Nephron (organoid): ENCODE results near the gene KLHL26.

Source experiments
- H3K27ac Mint-ChIP-seq, 3 experiments: 2 replicates each; pipeline ENCODE4 v1.8.0; 2020; ENCODE audit warnings: mixed read lengths in 3 of 3, mild to moderate bottlenecking in 2 of 3, moderate library complexity in 1 of 3
- H3K27me3 Mint-ChIP-seq: 2 replicates; pipeline ENCODE4 v1.8.0; 2021; ENCODE audit warnings: low read depth, mild to moderate bottlenecking, moderate library complexity, mixed read lengths
- H3K36me3 Mint-ChIP-seq: 2 replicates; pipeline ENCODE4 v1.8.0; 2020; ENCODE audit warnings: low read depth, mixed read lengths
- H3K4me1 Mint-ChIP-seq: 2 replicates; pipeline ENCODE4 v1.8.0; 2020; ENCODE audit warnings: mixed read lengths
- H3K4me3 Mint-ChIP-seq, 3 experiments: 2 replicates each; pipeline ENCODE4 v1.8.0; 2020; ENCODE audit warnings: mild to moderate bottlenecking in 3 of 3, mixed read lengths in 3 of 3, moderate library complexity in 2 of 3
- H3K9me3 Mint-ChIP-seq: 2 replicates; pipeline ENCODE4 v1.8.0; 2020; ENCODE audit warnings: mixed read lengths
- CTCF ChIP-seq, 3 experiments: fragments of 200-600 bp; sonication (generic); IDR thresholded peaks; one replicate each; pipeline ENCODE4 v1.5.0; 2021; ENCODE audit warnings: antibody characterized with exemption in 3 of 3; ENCODE audit not compliant: unreplicated experiment in 3 of 3

KLHL26 gene

DNA sequence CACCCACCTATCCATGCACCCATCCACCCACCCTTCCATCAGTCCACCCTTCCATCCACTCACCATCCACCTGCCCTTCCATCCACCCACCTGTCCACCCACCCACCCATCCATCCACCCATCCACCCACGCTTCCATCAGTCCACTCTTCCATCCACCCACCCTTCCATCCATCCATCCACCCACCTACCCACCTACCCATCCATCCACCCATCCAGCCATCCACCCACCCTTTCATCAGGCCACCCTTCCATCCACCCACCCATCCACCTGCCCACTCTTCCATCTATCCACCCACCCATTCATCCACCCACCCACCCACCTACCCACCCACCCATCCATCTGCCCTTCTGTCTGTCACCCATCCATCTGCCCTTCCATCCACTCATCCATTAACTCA is 17.0 kb downstream of the KLHL26 start:
- Mint-ChIP-seq H3K9me3 (no peaks in the 10 kb centered on the region), H3K4me3 (no peak overlapping the region), H3K27ac (no peak overlapping the region), H3K27me3 (peaks cover 19% of the 10 kb centered on the region), H3K36me3 (no peaks in the 10 kb centered on the region), H3K4me1 (peaks cover 53% of the 10 kb centered on the region)
- no peak for TF ChIP-seq CTCF (IDR thresholded peaks at IDR 0.05; ENCODE audit: unreplicated experiment in 3 of 3)

GRCh38 chr19:18654469-18654868 is 17.6 kb downstream of the KLHL26 start:
- Mint-ChIP-seq H3K36me3 (no peaks in the 10 kb centered on the region), H3K9me3 (no peaks in the 10 kb centered on the region), H3K27ac (no peak overlapping the region), H3K27me3 (peaks cover 14% of the 10 kb centered on the region), H3K4me1 (peaks cover 53% of the 10 kb centered on the region), H3K4me3 (no peak overlapping the region)
- no peak for TF ChIP-seq CTCF (IDR thresholded peaks at IDR 0.05; ENCODE audit: unreplicated experiment in 3 of 3)

DNA sequence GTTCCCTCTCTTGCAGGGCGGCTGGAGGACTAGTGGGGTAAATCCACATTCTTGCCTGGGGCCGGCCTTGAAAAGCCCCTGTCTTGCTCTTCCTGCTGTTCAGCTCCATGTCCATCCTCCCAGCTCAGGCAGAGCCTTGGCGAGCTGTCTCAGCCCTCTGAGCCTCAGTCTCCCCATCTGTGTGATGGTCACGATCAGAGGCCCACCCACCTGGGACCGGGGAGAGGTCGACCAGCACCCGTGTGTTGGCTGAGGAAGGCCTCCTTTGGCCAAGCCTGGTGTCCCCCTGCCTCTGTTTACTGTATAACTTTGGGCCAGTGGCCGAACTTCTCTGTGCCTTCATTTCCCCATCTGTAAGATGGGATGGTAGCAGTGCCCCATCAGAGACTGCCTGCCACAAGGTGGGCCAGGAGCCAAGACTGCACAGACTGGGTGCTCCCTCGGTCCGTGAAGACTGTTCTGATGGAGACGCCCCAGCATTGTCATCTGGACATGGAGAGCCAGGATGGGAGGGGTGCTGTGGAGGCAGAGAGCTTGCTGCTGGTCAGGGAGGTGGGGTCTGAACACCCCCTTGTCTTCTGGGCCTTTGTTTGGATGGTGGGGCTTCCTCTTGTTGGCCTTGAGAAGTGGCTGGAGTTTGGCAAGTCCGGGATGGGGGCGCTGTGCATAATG is 18.5 kb downstream of the KLHL26 start:
- H3K27ac Mint-ChIP-seq = no peak overlapping the region
- H3K36me3 Mint-ChIP-seq = no peaks in the 10 kb centered on the region
- peaks cover 7% of the 10 kb centered on the region for H3K27me3 Mint-ChIP-seq
- H3K4me3 Mint-ChIP-seq = no peak overlapping the region
- TF ChIP-seq CTCF (IDR thresholded peaks at IDR 0.05; ENCODE audit: unreplicated experiment in 3 of 3) = no peak
- peaks cover 46% of the 10 kb centered on the region for H3K4me1 Mint-ChIP-seq
- no peaks in the 10 kb centered on the region for H3K9me3 Mint-ChIP-seq

GRCh38 chr19:18656337-18657086 is 19.7 kb downstream of the KLHL26 start:
- no peak for TF ChIP-seq CTCF (IDR thresholded peaks at IDR 0.05; ENCODE audit: unreplicated experiment in 3 of 3)
- peaks cover 7% of the 10 kb centered on the region for H3K27me3 Mint-ChIP-seq
- H3K27ac Mint-ChIP-seq = no peak overlapping the region
- no peaks in the 10 kb centered on the region for H3K36me3 Mint-ChIP-seq
- H3K4me3 Mint-ChIP-seq = no peak overlapping the region
- H3K9me3 Mint-ChIP-seq = no peaks in the 10 kb centered on the region
- peaks cover 39% of the 10 kb centered on the region for H3K4me1 Mint-ChIP-seq

- peak overlapping the region in 2 of 3 experiments; percentile 20 to 56 for H3K4me3 Mint-ChIP-seq
These were observed 20.9 kb downstream of the KLHL26 start for GRCh38 chr19:18657590-18658365.

More at GRCh38 chr19:18657590-18658365, 20.9 kb downstream of the KLHL26 start:
- no peaks in the 10 kb centered on the region for H3K36me3 Mint-ChIP-seq
- no peak for TF ChIP-seq CTCF (IDR thresholded peaks at IDR 0.05; ENCODE audit: unreplicated experiment in 3 of 3)
- no peaks in the 10 kb centered on the region for H3K9me3 Mint-ChIP-seq
- H3K27me3 Mint-ChIP-seq = peaks cover 6% of the 10 kb centered on the region
- peak overlapping the region in 1 of 3 experiments; percentile 4 for H3K27ac Mint-ChIP-seq
- H3K4me1 Mint-ChIP-seq = peaks cover 34% of the 10 kb centered on the region
